Endothelial cell of umbilical vein (primary cell): ENCODE results near the gene CCT3. TPM values are rescaled to one million over a fixed set of nuclear protein-coding genes. Genes with fewer than 3 reads are reported as not detected.

Experiments
- BruUV-seq: library from RNA; stranded (reverse); fragments of 400-500 nt; replicated peaks from 2 replicates; lab custom pipeline; 2021; lab: Mats Ljungman, UMichigan
- CTCF ChIA-PET: fragments of 300-600, 350-600 bp; sonication (Branson Sonifier 250); formaldehyde crosslinking; loops from one replicate; lab custom pipeline; 2021; ENCODE audit warnings: antibody characterized with exemption, inconsistent platforms; lab: Charles Lee
- POLR2A ChIA-PET: fragments of 300-600, 350-600 bp; sonication (Branson Sonifier 250); formaldehyde crosslinking; loops from one replicate; lab custom pipeline; 2021; ENCODE audit warnings: antibody characterized with exemption, inconsistent platforms; lab: Charles Lee
- DNase-seq: peaks from one replicate; pipeline ENCODE4 v3.0.0-alpha.2; 2011; ENCODE audit warnings: low read depth, low spot score
- FAIRE-seq: peaks from 2 replicates; lab custom pipeline; 2011; peaks lifted over from hg19 to GRCh38; lab: Jason Lieb, UNC
- H2AFZ ChIP-seq: 2 replicates; pipeline ENCODE4 v1.6.0; 2012; ENCODE audit warnings: low read depth, low read length, control low read depth, inconsistent platforms
- H3K27ac ChIP-seq: 2 replicates; pipeline ENCODE4 v1.5.1; 2011; ENCODE audit warnings: low read depth, mild to moderate bottlenecking, control low read depth, low read length, moderate library complexity; ENCODE audit not compliant: insufficient read depth
- H3K27me3 ChIP-seq, 2 experiments: 2 replicates each; pipeline versions ENCODE4 v1.6.0 to v1.6.1; 2011; ENCODE audit warnings: low read length in 2 of 2, mixed read lengths in 1 of 2; ENCODE audit not compliant: control insufficient read depth in 2 of 2, insufficient read depth in 2 of 2
- H3K36me3 ChIP-seq, 2 experiments: 2 replicates in 1 of 2; 3 replicates in 1 of 2; pipeline ENCODE4 v1.5.1; 2011; ENCODE audit warnings: low read length in 2 of 2, mild to moderate bottlenecking in 1 of 2, moderate library complexity in 1 of 2; ENCODE audit not compliant: control insufficient read depth in 2 of 2, insufficient read depth in 2 of 2; ENCODE audit errors: extremely low read depth in 1 of 2
- H3K4me1 ChIP-seq: 3 replicates; pipeline ENCODE4 v1.5.1; 2011; ENCODE audit warnings: mild to moderate bottlenecking, low read length; ENCODE audit not compliant: control insufficient read depth, insufficient read depth; ENCODE audit errors: extremely low read depth
- H3K4me2 ChIP-seq: 2 replicates; pipeline ENCODE4 v1.6.1; 2011; ENCODE audit warnings: low read length, control low read depth, mixed read lengths; ENCODE audit not compliant: insufficient read depth
- H3K4me3 ChIP-seq, 3 experiments: fragments of 200-600 bp in 1 of 3; sonication (generic), shearing (Covaris generic) in 1 of 3; replicated peaks in 1 of 3; 2 replicates each; pipeline ENCODE4 v1.5.1; 2011 to 2016; ENCODE audit warnings: control low read depth in 3 of 3, low read length in 3 of 3, mild to moderate bottlenecking in 2 of 3, inconsistent platforms in 1 of 3, low read depth in 1 of 3, moderate library complexity in 1 of 3; ENCODE audit not compliant: insufficient read depth in 1 of 3
- H3K79me2 ChIP-seq: 2 replicates; pipeline ENCODE4 v1.6.0; 2012; ENCODE audit warnings: low read length, inconsistent platforms; ENCODE audit not compliant: control insufficient read depth, insufficient read depth
- H3K9ac ChIP-seq: replicated peaks from 2 replicates; pipeline ENCODE3; 2011; ENCODE audit warnings: low read length, control low read depth; ENCODE audit not compliant: insufficient read depth; ENCODE audit errors: extremely low read depth
- H3K9me1 ChIP-seq: replicated peaks from 3 replicates; pipeline ENCODE4 v1.6.0; 2011; ENCODE audit warnings: mild to moderate bottlenecking, low read length; ENCODE audit not compliant: control insufficient read depth, insufficient read depth; ENCODE audit errors: extremely low read depth
- H3K9me3 ChIP-seq: replicated peaks from 2 replicates; pipeline ENCODE4 v1.5.1; 2012; ENCODE audit warnings: low read length, inconsistent platforms; ENCODE audit not compliant: control insufficient read depth, insufficient read depth
- H4K20me1 ChIP-seq: replicated peaks from 2 replicates; pipeline ENCODE3; 2011; ENCODE audit warnings: mild to moderate bottlenecking, low read length; ENCODE audit not compliant: control insufficient read depth, insufficient read depth; ENCODE audit errors: extremely low read depth
- CTCF ChIP-seq, 2 donors: IDR thresholded peaks; 1 replicate in 1 of 2; 2 replicates in 1 of 2; pipeline ENCODE4 v1.5.1; 2011; ENCODE audit warnings: low read length in 2 of 2, mild to moderate bottlenecking in 2 of 2, moderate library complexity in 2 of 2, control low read depth in 1 of 2, inconsistent platforms in 1 of 2, low read depth in 1 of 2; ENCODE audit not compliant: insufficient read depth in 1 of 2; ENCODE audit errors: extremely low read depth in 1 of 2
- EZH2 ChIP-seq: IDR thresholded peaks from 2 replicates; pipeline ENCODE4 v1.6.1; 2012; ENCODE audit warnings: borderline replicate concordance, low read depth, mild to moderate bottlenecking, moderate library complexity, low read length, inconsistent platforms; ENCODE audit not compliant: severe bottlenecking
- FOS ChIP-seq: IDR thresholded peaks from 2 replicates; pipeline ENCODE4 v1.6.1; 2011; ENCODE audit warnings: mild to moderate bottlenecking, low read length, moderate library complexity, borderline replicate concordance; ENCODE audit not compliant: insufficient read depth
- GATA2 ChIP-seq: IDR thresholded peaks from 2 replicates; pipeline ENCODE4 v1.7.0; 2011; ENCODE audit warnings: low read depth, mild to moderate bottlenecking, moderate library complexity, mixed read lengths, low read length; ENCODE audit not compliant: insufficient read length, insufficient read depth
- JUN ChIP-seq: IDR thresholded peaks from 2 replicates; pipeline ENCODE4 v1.6.1; 2011; ENCODE audit warnings: borderline replicate concordance, low read depth; ENCODE audit not compliant: insufficient read length, insufficient read depth
- MAX ChIP-seq: IDR thresholded peaks from 2 replicates; pipeline ENCODE4 v1.6.1; 2011; ENCODE audit not compliant: insufficient read depth, insufficient read length
- MYC ChIP-seq: IDR thresholded peaks from one replicate; pipeline ENCODE4 v1.6.1; 2011; ENCODE audit warnings: mild to moderate bottlenecking, low read depth, low read length
- POLR2A ChIP-seq: IDR thresholded peaks from 2 replicates; pipeline ENCODE4 v1.6.1; 2012; ENCODE audit warnings: low read depth, mild to moderate bottlenecking, control low read depth, low read length
- POLR2AphosphoS5 ChIP-seq: IDR thresholded peaks from 2 replicates; pipeline ENCODE4 v1.6.1; 2012; ENCODE audit warnings: low read depth, mild to moderate bottlenecking, control low read depth, low read length, moderate library complexity; ENCODE audit not compliant: insufficient read depth
- dilution Hi-C: fragments of 300-500 bp; cut with MboI; formaldehyde crosslinking; loops from one replicate; pipeline ENCODE4 v1.15.0; 2019; ENCODE audit warnings: low sequenced_read_pairs; ENCODE audit not compliant: extremely low pct_ligation_motif_present
- intact Hi-C: fragments of 100-400 bp; cut with micrococcal nuclease; formaldehyde crosslinking; loops from one replicate; pipeline ENCODE4 v1.10.0; 2022
- polyA plus RNA-seq, 4 experiments: library from polyadenylated mRNA; depleted of rRNA in 3 of 4; stranded (reverse) in 3 of 4; unstranded in 1 of 4; fragments of >200 nt; gene quantifications; 2 replicates each; pipeline versions ENCODE4 v1.2.1 to v1.2.3, GENCODE V29; 2011 to 2012; ENCODE audit warnings: missing spikeins in 1 of 4
- total RNA-seq: library from RNA; stranded (reverse); gene quantifications from 2 replicates; pipeline ENCODE4 v1.2.3, GENCODE V29; 2021

Gene CCT3
- total and polyA plus RNA-seq, 2 donors (not counting 3 experiments of a cell fraction or from before 2014, with no cell fraction given), result 276 to 367 TPM

DNA sequence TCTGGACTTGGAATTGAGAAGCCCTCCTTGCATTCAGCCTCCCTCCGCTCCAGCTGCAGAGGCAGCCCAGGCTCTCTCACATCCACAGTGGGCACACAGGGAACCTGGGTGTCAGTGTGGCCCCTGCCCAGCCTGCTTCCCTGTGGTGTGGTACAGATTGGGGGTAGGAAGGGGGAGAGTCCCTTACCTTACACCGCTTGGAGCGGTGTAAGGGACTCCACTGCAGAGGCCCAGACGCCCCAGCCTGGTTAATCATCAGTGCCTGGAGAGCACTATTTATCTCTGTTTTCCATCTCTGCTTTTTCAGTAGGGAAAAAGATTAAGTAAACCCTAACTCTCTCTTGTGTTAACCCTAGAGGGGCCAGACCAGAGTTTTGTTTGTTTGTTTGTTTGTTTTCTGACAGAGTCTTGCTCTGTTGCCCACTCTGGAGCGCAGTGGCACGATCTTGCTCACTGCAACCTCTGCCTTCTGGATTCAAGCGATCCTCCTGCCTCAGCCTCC lies 30.1 kb upstream of the CCT3 start:
- no peak for TF ChIP-seq POLR2AphosphoS5
- TF ChIP-seq CTCF (IDR thresholded peaks at IDR 0.05; ENCODE audit: extremely low read depth in 1 of 2, insufficient read depth in 1 of 2, low read depth in 1 of 2, low read length in 2 of 2), result no peak
- TF ChIP-seq GATA2, result no peak
- no peak for TF ChIP-seq POLR2A
- TF ChIP-seq MYC, result no peak
- no peak for TF ChIP-seq EZH2
- no peak for TF ChIP-seq JUN
- TF ChIP-seq FOS, result no peak
- no peak for TF ChIP-seq MAX
- Histone ChIP-seq H3K4me2 (no peak overlapping the region), H3K79me2 (no peaks in the 10 kb centered on the region), H3K4me1 (peaks cover 6% of the 10 kb centered on the region), H3K9me3 (no peaks in the 10 kb centered on the region), H3K9ac (no peak overlapping the region), H3K4me3 (no peak overlapping the region), H3K27me3 (peaks cover 23 to 45% of the 10 kb centered on the region in 2 experiments), H3K9me1 (no peaks in the 10 kb centered on the region), H4K20me1 (no peaks in the 10 kb centered on the region), H2AFZ (no peak overlapping the region), H3K27ac (no peak overlapping the region), H3K36me3 (no peaks in the 10 kb centered on the region)
- no peak for FAIRE-seq
- CTCF ChIA-PET, result interaction anchor here (1.4 kb wide), 1 partner anchor 18 kb away, joined by 6 read pairs; no protein-coding TSS in a partner anchor
- POLR2A ChIA-PET, result no interaction called here
- intact Hi-C loops (no loop called here), dilution Hi-C loops (no loop called here)
- no TSS peak for BruUV-seq
- no peak for DNase-seq
